ENCODE results near the gene STK25. TPM values are rescaled to one million over a fixed set of nuclear protein-coding genes. Genes with fewer than 3 reads are reported as not detected.
A peak's percentile ranks its signal among the peaks of the same experiment; 100 is the strongest.

Gene STK25
- 156 and 202 TPM in 2 replicates for total RNA-seq (2013; cell fraction: nucleolus; rRNA removed)
- total RNA-seq (2014; rRNA removed) (104 and 122 TPM in 2 replicates), total RNA-seq (2014; rRNA removed; fragmentation: Illumina TruSeq; extraction: Trizol) (49.5 and 52.7 TPM in 2 replicates), total RNA-seq (2021) (104 and 108 TPM in 2 replicates), polyA plus RNA-seq (2011; rRNA removed) (69.7 and 154 TPM in 2 replicates), polyA plus RNA-seq (2014; fragmentation: Illumina TruSeq; extraction: Trizol) (48.8 and 84.0 TPM in 2 replicates), polyA plus RNA-seq (2014; fragmentation: Nextera tagmentation; extraction: Ambion mirVana) (10 to 100 TPM in 1 of 2 experiments, 1 to 10 TPM in 1; 6.0 to 14.0 TPM), polyA plus RNA-seq (2014; rRNA removed) (135 and 161 TPM in 2 replicates), polyA plus RNA-seq (2016; fragmentation: Nextera tagmentation; extraction: Ambion mirVana) (10 to 100 TPM; 88.1 to 90.5 TPM), polyA minus RNA-seq (2011; rRNA and poly(A)+ RNA removed) (124 and 146 TPM in 2 replicates), Bru-seq, nascent RNA (percentile 63 among the genes with signal in this experiment), BruChase-seq, experiment 1, labeled RNA remaining after a 6-hour chase (percentile 74 among the genes with signal in this experiment), BruChase-seq, experiment 2, labeled RNA remaining after a 2-hour chase (percentile 73 among the genes with signal in this experiment)
- 41.4 TPM for polyA plus RNA-seq (2011; ENCODE audit: low read depth)
- 148 and 164 TPM in 2 replicates for polyA plus RNA-seq (2011; cell fraction: cytosol; rRNA removed)
- 692 and 693 TPM in 2 replicates for polyA plus RNA-seq (2011; cell fraction: nucleus; rRNA removed)
- 86.4 and 98.6 TPM in 2 replicates for polyA plus RNA-seq (2012)
- polyA minus RNA-seq (2011; cell fraction: cytosol; rRNA and poly(A)+ RNA removed) = 39.0 and 42.9 TPM in 2 replicates
- polyA minus RNA-seq (2011; cell fraction: nucleus; rRNA and poly(A)+ RNA removed) = 76.0 and 109 TPM in 2 replicates
- long read RNA-seq, experiment 1, full-length matches to known transcripts = 36 of 48 reads
- long read RNA-seq, experiment 1, partial matches to known transcripts = 1 of 48 reads
- long read RNA-seq, experiment 1, other reads (novel, unspliced or antisense) = 11 of 48 reads
- long read RNA-seq, experiment 2, transcript STK25-203 (12 exons, 2,210 nt) = major isoform, 7 of 19 reads
- long read RNA-seq, experiment 2, partial matches to known transcripts = 3 of 19 reads
- long read RNA-seq, experiment 2, other reads (novel, unspliced or antisense) = 6 of 19 reads

- in situ Hi-C loops (cut with MboI) = no loop called here
- CTCF ChIA-PET = no interaction called here
- TF ChIP-seq SREBF1 (IDR thresholded peaks at IDR 0.05; ENCODE audit: low read length) (peak; percentile 82), EGR1 (IDR thresholded peaks at IDR 0.05; ENCODE audit: borderline replicate concordance in 1 of 2, low read depth in 2 of 2, low read length in 2 of 2) (peak in 1 of 2 experiments; percentile 60; a peak in 1 of 3 replicates), MXI1 (IDR thresholded peaks at IDR 0.05; ENCODE audit: low read depth, low read length) (peak; percentile 35), E4F1 (IDR thresholded peaks at IDR 0.05; ENCODE audit: borderline replicate concordance, partially characterized antibody) (no peak), LARP7 (IDR thresholded peaks at IDR 0.05) (peak; percentile 74), SMARCA5 (IDR thresholded peaks at IDR 0.05) (0 out of 2 replicates have a peak, but pooled peaks have one; percentile 23), NRF1 (conservative IDR thresholded peaks at IDR 0.05; ENCODE audit: low read depth, low read length) (peak; percentile 81), NBN (IDR thresholded peaks at IDR 0.05) (no peak), IRF4 (IDR thresholded peaks at IDR 0.05; ENCODE audit: low read depth, low read length) (0 out of 2 replicates have a peak, but pooled peaks have one; percentile 21), PML (IDR thresholded peaks at IDR 0.05; ENCODE audit: low read length) (no peak; the same call in 1 of the 2 replicates), SIX5 (IDR thresholded peaks at IDR 0.05; ENCODE audit: low read depth, low read length, severe bottlenecking) (peak; percentile 98), HCFC1 (IDR thresholded peaks at IDR 0.05; ENCODE audit: low read length) (peak; percentile 99), POLR2AphosphoS5 (IDR thresholded peaks at IDR 0.05; ENCODE audit: low read length) (peak; percentile 80), BRCA1 (IDR thresholded peaks at IDR 0.05; ENCODE audit: low read depth, low read length) (peak; percentile 32; the same call in 1 of the 2 replicates), MEF2B (IDR thresholded peaks at IDR 0.05; ENCODE audit: partially characterized antibody, poor library complexity, severe bottlenecking) (peak; percentile 23), RB1 (IDR thresholded peaks at IDR 0.05; ENCODE audit: borderline replicate concordance) (peak; percentile 54; the same call in 1 of the 2 replicates)
Measured at GRCh38 chr2:241508240-241509154, at the start of gene STK25. Gene STK25, minus strand, starts transcription at chr2:241508584. Its CDS starts 549 bp downstream, at chr2:241508035.

More at GRCh38 chr2:241508240-241509154, at the start of gene STK25:
- peak within 1 kb of the TSS; percentile 64 for H3K27ac ChIP-seq (ENCODE audit: control insufficient read depth, insufficient read depth)
- peaks cover 16% of the 10 kb centered on the region for H3K4me1 ChIP-seq (ENCODE audit: control insufficient read depth, insufficient read depth, low read length)
- intact Hi-C loops (cut with micrococcal nuclease; ENCODE audit: unreplicated experiment) = loop anchor here (2.0 to 5.0 kb wide), 3 partner anchors 104 to 372 kb away; partner anchors contain the start of gene FARP2
- peak; percentile 90 for DNase-seq (ENCODE audit: low read depth, low spot score)
- H4K20me1 ChIP-seq (ENCODE audit: control insufficient read depth, insufficient read depth) = peaks cover 2% of the 10 kb centered on the region; the same call in 1 of the 2 replicates
- peaks cover 33% of the 10 kb centered on the region for H3K79me2 ChIP-seq (ENCODE audit: control insufficient read depth, insufficient read depth, low read length)
- H3K4me2 ChIP-seq (ENCODE audit: control insufficient read depth, insufficient read depth) = peak within 1 kb of the TSS; percentile 86
- ATAC-seq = peak; percentile 97
- no peaks in the 10 kb centered on the region; a peak in 1 of 4 replicates for H3K36me3 ChIP-seq (ENCODE audit: control insufficient read depth in 2 of 2, insufficient read depth in 2 of 2, low read length in 1 of 2)
- H3K27me3 ChIP-seq (replicated peaks in 1 of 2; ENCODE audit: control insufficient read depth in 2 of 2, insufficient read depth in 2 of 2, low read length in 1 of 2) = no peaks in the 10 kb centered on the region
- FAIRE-seq = peak; percentile 98
- H2AFZ ChIP-seq (ENCODE audit: control insufficient read depth, low read depth, low read length) = peak within 1 kb of the TSS; percentile 87
- H3K9me3 ChIP-seq (replicated peaks; ENCODE audit: control insufficient read depth, insufficient read depth, low read length) = no peaks in the 10 kb centered on the region
- H3K9ac ChIP-seq (ENCODE audit: control insufficient read depth, insufficient read depth, low read length) = peak within 1 kb of the TSS; percentile 85
- ChIA-PET RAD21 (ENCODE audit: unreplicated experiment) (interaction anchor here (0.8 kb wide), 1 partner anchor 290 kb away, joined by 3 read pairs; no protein-coding TSS in a partner anchor), POLR2A (interaction anchor here (0.5 to 1.0 kb wide), 2 partner anchors 107 to 149 kb away, joined by 3 read pairs; no protein-coding TSS in a partner anchor), SMC1A (ENCODE audit: uncharacterized antibody, unreplicated experiment) (no interaction called here)
- 4% methylated on average over 83 of the region's 122 CpGs for WGBS (ENCODE audit: insufficient coverage, insufficient replicate concordance, low lambda C conversion rate, missing lambda C conversion rate)
- BruUV-seq (replicated peaks) = no TSS peak
- H3K4me3 ChIP-seq = peak within 1 kb of the TSS; percentile 98
